Measurements from ENCODE around the gene GALNT4. TPM values are rescaled to one million over a fixed set of nuclear protein-coding genes. Genes with fewer than 3 reads are reported as not detected.

Gene GALNT4
- total RNA-seq, 1 donor from 2014 or later: 5.7 TPM

DNA sequence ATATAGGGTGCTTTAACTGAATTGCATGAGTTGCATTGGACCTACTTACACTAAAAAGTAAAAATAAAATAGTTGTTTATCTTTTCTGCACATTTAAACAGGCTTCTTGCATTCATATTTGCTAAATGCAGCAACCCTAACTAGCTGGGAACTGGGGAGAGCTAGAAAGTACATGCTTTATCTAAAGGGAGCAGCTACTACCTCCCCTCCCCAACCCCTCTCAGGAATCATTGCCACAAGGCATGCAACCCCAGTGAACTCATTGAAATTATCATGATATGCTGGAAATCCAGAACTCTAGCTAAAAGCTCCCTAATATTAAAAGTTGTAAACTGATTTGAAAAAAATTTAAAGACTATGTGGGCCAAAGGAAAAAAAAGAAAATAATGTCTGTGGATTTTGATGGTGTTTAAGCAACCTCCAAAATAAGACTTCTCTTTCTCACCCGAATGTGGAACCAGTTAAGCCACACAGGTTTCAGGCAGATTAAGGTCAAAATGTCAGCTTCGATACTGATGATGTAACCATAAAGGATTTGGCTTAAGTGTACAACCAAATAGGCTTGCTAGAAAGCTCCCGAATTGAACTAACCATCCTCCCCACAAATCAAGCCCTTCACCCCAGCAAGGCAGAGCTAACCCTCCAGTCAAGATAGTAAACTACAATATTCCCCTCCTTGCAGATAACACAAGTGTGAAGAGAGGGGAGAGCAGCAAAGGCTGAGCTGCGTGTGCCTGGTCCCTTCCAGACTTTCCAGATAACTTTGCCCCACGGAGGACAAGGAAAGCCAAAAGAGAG is 15.0 kb upstream of the GALNT4 start:
- no peaks in the 10 kb centered on the region for H3K9me3 Mint-ChIP-seq (ENCODE audit: unreplicated experiment)
- DNase-seq (ENCODE audit: low spot score): no peak
- TF ChIP-seq, protein P1, sequence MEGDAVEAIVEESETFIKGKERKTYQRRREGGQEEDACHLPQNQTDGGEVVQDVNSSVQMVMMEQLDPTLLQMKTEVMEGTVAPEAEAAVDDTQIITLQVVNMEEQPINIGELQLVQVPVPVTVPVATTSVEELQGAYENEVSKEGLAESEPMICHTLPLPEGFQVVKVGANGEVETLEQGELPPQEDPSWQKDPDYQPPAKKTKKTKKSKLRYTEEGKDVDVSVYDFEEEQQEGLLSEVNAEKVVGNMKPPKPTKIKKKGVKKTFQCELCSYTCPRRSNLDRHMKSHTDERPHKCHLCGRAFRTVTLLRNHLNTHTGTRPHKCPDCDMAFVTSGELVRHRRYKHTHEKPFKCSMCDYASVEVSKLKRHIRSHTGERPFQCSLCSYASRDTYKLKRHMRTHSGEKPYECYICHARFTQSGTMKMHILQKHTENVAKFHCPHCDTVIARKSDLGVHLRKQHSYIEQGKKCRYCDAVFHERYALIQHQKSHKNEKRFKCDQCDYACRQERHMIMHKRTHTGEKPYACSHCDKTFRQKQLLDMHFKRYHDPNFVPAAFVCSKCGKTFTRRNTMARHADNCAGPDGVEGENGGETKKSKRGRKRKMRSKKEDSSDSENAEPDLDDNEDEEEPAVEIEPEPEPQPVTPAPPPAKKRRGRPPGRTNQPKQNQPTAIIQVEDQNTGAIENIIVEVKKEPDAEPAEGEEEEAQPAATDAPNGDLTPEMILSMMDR (IDR thresholded peaks at IDR 0.05; ENCODE audit: unreplicated experiment): no peak
- H3K4me1 Mint-ChIP-seq (ENCODE audit: unreplicated experiment): peaks cover 12% of the 10 kb centered on the region
- H3K36me3 Mint-ChIP-seq (ENCODE audit: low read depth, unreplicated experiment): no peaks in the 10 kb centered on the region
- H3K27ac Mint-ChIP-seq (ENCODE audit: unreplicated experiment): no peak overlapping the region
- no peak overlapping the region for H3K4me3 Mint-ChIP-seq (ENCODE audit: unreplicated experiment)
- H3K27me3 Mint-ChIP-seq (ENCODE audit: unreplicated experiment): no peaks in the 10 kb centered on the region

DNA sequence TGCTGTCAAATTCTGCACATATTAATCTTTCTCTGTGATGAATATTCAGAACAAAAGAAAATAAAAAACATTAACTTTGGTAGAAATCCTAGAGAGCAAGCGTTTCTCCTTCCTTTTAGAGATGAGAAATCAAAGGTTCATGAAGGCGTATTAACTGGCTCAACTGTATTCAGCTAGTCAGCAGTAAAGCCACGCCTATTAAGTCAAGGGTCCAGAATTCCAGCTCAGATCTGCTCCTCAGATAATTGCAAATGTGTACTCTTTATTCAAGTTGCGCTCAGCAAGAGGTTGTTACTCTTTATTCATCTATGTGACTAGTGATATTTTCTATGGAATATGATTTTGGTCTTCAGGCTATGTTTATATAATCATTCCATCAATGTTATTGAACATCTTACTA is 14.3 kb upstream of the GALNT4 start:
- Mint-ChIP-seq H3K36me3 (ENCODE audit: low read depth, unreplicated experiment) (no peaks in the 10 kb centered on the region), H3K9me3 (ENCODE audit: unreplicated experiment) (no peaks in the 10 kb centered on the region), H3K4me1 (ENCODE audit: unreplicated experiment) (peaks cover 10% of the 10 kb centered on the region), H3K27ac (ENCODE audit: unreplicated experiment) (no peak overlapping the region), H3K4me3 (ENCODE audit: unreplicated experiment) (no peak overlapping the region), H3K27me3 (ENCODE audit: unreplicated experiment) (peaks cover 1% of the 10 kb centered on the region)
- no peak for DNase-seq (ENCODE audit: low spot score)
- TF ChIP-seq, protein P1 (IDR thresholded peaks at IDR 0.05; ENCODE audit: unreplicated experiment): no peak

DNA sequence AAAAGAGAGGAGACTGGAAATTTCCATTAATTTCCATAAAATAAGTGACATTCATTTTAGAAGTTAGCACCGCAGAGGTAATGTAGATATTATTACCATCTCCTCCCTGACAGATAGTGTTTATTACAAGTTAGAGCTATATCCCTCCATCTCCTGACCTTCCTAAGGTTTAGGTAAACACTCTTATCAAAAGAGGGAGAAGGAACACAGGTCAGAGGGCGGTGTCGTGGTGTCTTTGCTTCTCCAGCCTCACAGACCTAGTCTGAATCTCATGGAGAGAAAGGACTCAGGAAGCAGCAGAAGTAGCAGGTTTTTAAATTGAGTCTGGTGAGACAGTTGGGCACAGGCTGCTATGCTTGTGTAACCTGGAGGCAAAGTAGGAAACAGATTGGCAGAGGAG is 12.8 kb upstream of the GALNT4 start:
- Mint-ChIP-seq H3K27ac (ENCODE audit: unreplicated experiment) (no peak overlapping the region), H3K27me3 (ENCODE audit: unreplicated experiment) (peaks cover 1% of the 10 kb centered on the region), H3K36me3 (ENCODE audit: low read depth, unreplicated experiment) (no peaks in the 10 kb centered on the region), H3K9me3 (ENCODE audit: unreplicated experiment) (no peaks in the 10 kb centered on the region), H3K4me1 (ENCODE audit: unreplicated experiment) (peaks cover 5% of the 10 kb centered on the region), H3K4me3 (ENCODE audit: unreplicated experiment) (no peak overlapping the region)
- no peak for DNase-seq (ENCODE audit: low spot score)
- TF ChIP-seq, protein P1 (IDR thresholded peaks at IDR 0.05; ENCODE audit: unreplicated experiment): no peak

DNA sequence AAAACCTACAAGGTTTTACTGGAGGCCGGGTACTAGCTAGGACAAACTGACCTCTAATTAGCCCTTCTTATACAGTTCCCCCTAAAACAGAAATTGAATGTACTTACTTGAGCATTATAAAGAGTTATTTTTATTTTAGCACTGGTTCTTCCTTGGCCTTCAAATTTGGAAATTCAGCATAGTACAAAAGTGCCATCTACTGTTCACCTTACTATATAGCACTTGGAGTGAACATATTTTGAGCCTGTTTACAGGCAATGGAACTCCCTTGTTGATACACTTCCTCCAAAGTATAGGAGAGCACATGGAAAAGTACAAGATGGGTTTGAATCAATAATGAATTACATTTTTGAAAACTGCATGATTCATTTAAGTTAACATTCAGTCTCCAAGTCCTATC is 5.1 kb upstream of the GALNT4 start:
- no peaks in the 10 kb centered on the region for H3K36me3 Mint-ChIP-seq (ENCODE audit: low read depth, unreplicated experiment)

DNA sequence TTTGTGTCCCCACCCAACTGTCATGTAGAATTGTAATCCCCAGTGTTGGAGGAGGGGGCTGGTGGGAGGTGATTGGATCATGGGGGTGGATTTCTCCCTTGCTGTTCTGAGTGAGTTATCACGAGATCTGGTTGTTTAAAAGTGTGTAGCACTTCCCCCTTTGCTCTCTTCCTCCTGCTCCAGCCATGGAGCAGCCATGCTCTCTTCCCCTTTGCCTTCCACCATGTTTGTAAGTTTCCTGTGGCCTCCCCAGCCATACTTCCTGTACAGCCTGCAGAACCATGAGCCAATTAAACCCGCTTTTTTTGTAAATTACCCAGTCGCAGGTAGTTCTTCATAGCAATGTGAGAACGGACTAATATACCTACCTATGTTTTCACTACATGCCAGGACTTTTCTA is 3.8 kb upstream of the GALNT4 start:
- peaks cover 20% of the 10 kb centered on the region for H3K4me1 Mint-ChIP-seq (ENCODE audit: unreplicated experiment)
- no peaks in the 10 kb centered on the region for H3K9me3 Mint-ChIP-seq (ENCODE audit: unreplicated experiment)
- H3K4me3 Mint-ChIP-seq (ENCODE audit: unreplicated experiment): no peak overlapping the region
- TF ChIP-seq, protein P1 (IDR thresholded peaks at IDR 0.05; ENCODE audit: unreplicated experiment): no peak
- peak overlapping the region; percentile 48 for H3K27ac Mint-ChIP-seq (ENCODE audit: unreplicated experiment)
- H3K27me3 Mint-ChIP-seq (ENCODE audit: unreplicated experiment): peaks cover 10% of the 10 kb centered on the region
- DNase-seq (ENCODE audit: low spot score): no peak
- H3K36me3 Mint-ChIP-seq (ENCODE audit: low read depth, unreplicated experiment): peaks cover 6% of the 10 kb centered on the region

More for the DNA sequence above, 5.1 kb upstream of the GALNT4 start:
- H3K4me1 Mint-ChIP-seq (ENCODE audit: unreplicated experiment): peaks cover 9% of the 10 kb centered on the region
- no peak for DNase-seq (ENCODE audit: low spot score)
- no peak overlapping the region for H3K27ac Mint-ChIP-seq (ENCODE audit: unreplicated experiment)
- TF ChIP-seq, protein P1 (IDR thresholded peaks at IDR 0.05; ENCODE audit: unreplicated experiment): peak; percentile 46
- peaks cover 7% of the 10 kb centered on the region for H3K27me3 Mint-ChIP-seq (ENCODE audit: unreplicated experiment)
- no peaks in the 10 kb centered on the region for H3K9me3 Mint-ChIP-seq (ENCODE audit: unreplicated experiment)
- H3K4me3 Mint-ChIP-seq (ENCODE audit: unreplicated experiment): no peak overlapping the region

All from endothelial cell (in vitro differentiated cells).